Activated naive CD4-positive, alpha-beta T cell treated with anti-CD3 and anti-CD28 coated beads, Interleukin-2, amount 50 U/mL, for 16 hours (primary cell): ENCODE data around the gene CST4.
"Not testable (repeated sequence)": the region's sequence is repeated elsewhere in the genome, so short reads cannot be mapped to it uniquely, and the experiment has no call there.

ENCODE experiments used
- DNase-seq: peaks from one replicate; pipeline ENCODE4 v3.0.0-alpha.2; 2020

CST4 gene

GRCh38 chr20:23640018-23640601 is 48.7 kb downstream of the CST4 start:
- no peak for DNase-seq

GRCh38 chr20:23639490-23639958 is 49.3 kb downstream of the CST4 start:
- DNase-seq = no peak

- no peak for DNase-seq
These were observed 50.5 kb downstream of the CST4 start for GRCh38 chr20:23638309-23638708.

- no peak for DNase-seq
These were observed 51.3 kb downstream of the CST4 start, which contains the start of gene CST3 for GRCh38 chr20:23637282-23638221. Gene CST3, minus strand, starts transcription at chr20:23637955. Its CDS starts 93 bp downstream, at chr20:23637862.

GRCh38 chr20:23636908-23637281 is 51.9 kb downstream of the CST4 start:
- no peak for DNase-seq

- no peak for DNase-seq
These were observed 52.5 kb downstream of the CST4 start for GRCh38 chr20:23636182-23636907.

- not testable (repeated sequence) for DNase-seq
These were observed 53.1 kb downstream of the CST4 start for GRCh38 chr20:23635768-23636090.
